ENCODE measurements around the gene LBX2. TPM values are rescaled to one million over a fixed set of nuclear protein-coding genes. Genes with fewer than 3 reads are reported as not detected.
A peak's percentile ranks its signal among the peaks of the same experiment; 100 is the strongest.

Gene LBX2
- total and polyA plus RNA-seq, 9 of the 15 experiments (the other 6 are each of a cell fraction or from before 2014, with no cell fraction given) = 0.39 to 6.2 (median 1.8) TPM; not detected in 1

- TF ChIP-seq MYBL2 (IDR thresholded peaks at IDR 0.05; ENCODE audit: low read depth) = no peak
- TF ChIP-seq MYBL2 (CRISPR knock-in tag; IDR thresholded peaks at IDR 0.05; ENCODE audit: borderline replicate concordance) = no peak
- no peak for TF ChIP-seq TCF15 (CRISPR knock-in tag; IDR thresholded peaks at IDR 0.05)
- no peak for TF ChIP-seq SIX5 (IDR thresholded peaks at IDR 0.05; ENCODE audit: borderline replicate concordance in 1 of 2, insufficient read depth in 1 of 2, low read depth in 1 of 2, low read length in 2 of 2)
- no peak for TF ChIP-seq NR2C2 (CRISPR knock-in tag; IDR thresholded peaks at IDR 0.05)
- TF ChIP-seq NR2C2 (tag; IDR thresholded peaks at IDR 0.05) = 0 out of 2 replicates have a peak, but pooled peaks have one; percentile 9
- no peak for TF ChIP-seq POLR3A (IDR thresholded peaks at IDR 0.05; ENCODE audit: borderline replicate concordance, extremely low read depth, insufficient read depth, insufficient read length)
- no peak for TF ChIP-seq ZNF174 (CRISPR knock-in tag; IDR thresholded peaks at IDR 0.05)
- no peak for TF ChIP-seq PHTF2 (CRISPR knock-in tag; IDR thresholded peaks at IDR 0.05)
- no peak for TF ChIP-seq SMARCC2 (IDR thresholded peaks at IDR 0.05; ENCODE audit: low read depth)
- TF ChIP-seq, protein P1, sequence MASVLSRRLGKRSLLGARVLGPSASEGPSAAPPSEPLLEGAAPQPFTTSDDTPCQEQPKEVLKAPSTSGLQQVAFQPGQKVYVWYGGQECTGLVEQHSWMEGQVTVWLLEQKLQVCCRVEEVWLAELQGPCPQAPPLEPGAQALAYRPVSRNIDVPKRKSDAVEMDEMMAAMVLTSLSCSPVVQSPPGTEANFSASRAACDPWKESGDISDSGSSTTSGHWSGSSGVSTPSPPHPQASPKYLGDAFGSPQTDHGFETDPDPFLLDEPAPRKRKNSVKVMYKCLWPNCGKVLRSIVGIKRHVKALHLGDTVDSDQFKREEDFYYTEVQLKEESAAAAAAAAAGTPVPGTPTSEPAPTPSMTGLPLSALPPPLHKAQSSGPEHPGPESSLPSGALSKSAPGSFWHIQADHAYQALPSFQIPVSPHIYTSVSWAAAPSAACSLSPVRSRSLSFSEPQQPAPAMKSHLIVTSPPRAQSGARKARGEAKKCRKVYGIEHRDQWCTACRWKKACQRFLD (CRISPR knock-in tag; IDR thresholded peaks at IDR 0.05) = peak; percentile 89
- TF ChIP-seq, protein P2, sequence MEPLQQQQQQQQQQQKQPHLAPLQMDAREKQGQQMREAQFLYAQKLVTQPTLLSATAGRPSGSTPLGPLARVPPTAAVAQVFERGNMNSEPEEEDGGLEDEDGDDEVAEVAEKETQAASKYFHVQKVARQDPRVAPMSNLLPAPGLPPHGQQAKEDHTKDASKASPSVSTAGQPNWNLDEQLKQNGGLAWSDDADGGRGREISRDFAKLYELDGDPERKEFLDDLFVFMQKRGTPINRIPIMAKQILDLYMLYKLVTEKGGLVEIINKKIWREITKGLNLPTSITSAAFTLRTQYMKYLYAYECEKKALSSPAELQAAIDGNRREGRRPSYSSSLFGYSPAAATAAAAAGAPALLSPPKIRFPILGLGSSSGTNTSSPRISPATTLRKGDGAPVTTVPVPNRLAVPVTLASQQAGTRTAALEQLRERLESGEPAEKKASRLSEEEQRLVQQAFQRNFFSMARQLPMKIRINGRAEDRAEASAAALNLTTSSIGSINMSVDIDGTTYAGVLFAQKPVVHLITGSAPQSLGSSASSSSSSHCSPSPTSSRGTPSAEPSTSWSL (CRISPR knock-in tag; IDR thresholded peaks at IDR 0.05; ENCODE audit: borderline replicate concordance) = peak; percentile 88; the same call in 1 of the 2 replicates
- no peak for TF ChIP-seq ZNF785 (CRISPR knock-in tag; IDR thresholded peaks at IDR 0.05)
- TF ChIP-seq POLR2AphosphoS2 (IDR thresholded peaks at IDR 0.05; ENCODE audit: low read length) = peak; percentile 95; the same call in 1 of the 2 replicates
- peak; percentile 98 for TF ChIP-seq RFX1 (IDR thresholded peaks at IDR 0.05)
- TF ChIP-seq MED1 (CRISPR knock-in tag; IDR thresholded peaks at IDR 0.05; ENCODE audit: borderline replicate concordance) = no peak
- TF ChIP-seq ZBTB8A (IDR thresholded peaks at IDR 0.05; ENCODE audit: partially characterized antibody) = no peak
- TF ChIP-seq EHMT2 (IDR thresholded peaks at IDR 0.05) = no peak
- no peak for TF ChIP-seq FOSL1 (tag; conservative IDR thresholded peaks at IDR 0.05)
- peak; percentile 82 for TF ChIP-seq POLR2G (IDR thresholded peaks at IDR 0.05; ENCODE audit: low read depth, low read length)
- TF ChIP-seq ZNF239 (CRISPR knock-in tag; IDR thresholded peaks at IDR 0.05) = no peak
Measured at GRCh38 chr2:74507145-74507925, 7.9 kb upstream of the LBX2 start, which contains the start of gene PCGF1 (continued).

Measured in K562 (cell line).